NB4 (cell line): ENCODE results near the gene ANKS1B.

ENCODE experiments used
- MYC ChIP-seq: IDR thresholded peaks from 2 replicates; pipeline ENCODE4 v1.6.1; 2011; ENCODE audit warnings: low read depth, low read length
- POLR2A ChIP-seq: IDR thresholded peaks from 2 replicates; pipeline ENCODE4 v1.6.1; 2011; ENCODE audit warnings: mild to moderate bottlenecking; ENCODE audit not compliant: insufficient read length; ENCODE audit errors: extremely low read depth
- TF ChIP-seq, protein P1 (sequence below): IDR thresholded peaks from one replicate; pipeline ENCODE4 v1.5.1; 2012; ENCODE audit warnings: low read depth, low read length

- TF ChIP-seq, protein P1, sequence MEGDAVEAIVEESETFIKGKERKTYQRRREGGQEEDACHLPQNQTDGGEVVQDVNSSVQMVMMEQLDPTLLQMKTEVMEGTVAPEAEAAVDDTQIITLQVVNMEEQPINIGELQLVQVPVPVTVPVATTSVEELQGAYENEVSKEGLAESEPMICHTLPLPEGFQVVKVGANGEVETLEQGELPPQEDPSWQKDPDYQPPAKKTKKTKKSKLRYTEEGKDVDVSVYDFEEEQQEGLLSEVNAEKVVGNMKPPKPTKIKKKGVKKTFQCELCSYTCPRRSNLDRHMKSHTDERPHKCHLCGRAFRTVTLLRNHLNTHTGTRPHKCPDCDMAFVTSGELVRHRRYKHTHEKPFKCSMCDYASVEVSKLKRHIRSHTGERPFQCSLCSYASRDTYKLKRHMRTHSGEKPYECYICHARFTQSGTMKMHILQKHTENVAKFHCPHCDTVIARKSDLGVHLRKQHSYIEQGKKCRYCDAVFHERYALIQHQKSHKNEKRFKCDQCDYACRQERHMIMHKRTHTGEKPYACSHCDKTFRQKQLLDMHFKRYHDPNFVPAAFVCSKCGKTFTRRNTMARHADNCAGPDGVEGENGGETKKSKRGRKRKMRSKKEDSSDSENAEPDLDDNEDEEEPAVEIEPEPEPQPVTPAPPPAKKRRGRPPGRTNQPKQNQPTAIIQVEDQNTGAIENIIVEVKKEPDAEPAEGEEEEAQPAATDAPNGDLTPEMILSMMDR: no peak
- no peak for TF ChIP-seq POLR2A
- no peak for TF ChIP-seq MYC
Measured at GRCh38 chr12:99005601-99006000, 979.1 kb downstream of the ANKS1B start.
